Peyer's patch (tissue), 4 donors: ENCODE data around the gene CLIC1.

Experiments
- CTCF ChIP-seq, 6 experiments: fragments of 450-650 bp in 4 of 6; fragments of 200-600 bp in 2 of 6; sonication (generic) in 1 of 6; IDR thresholded peaks; one replicate each; pipeline ENCODE4 v1.5.1; 2017 to 2019; ENCODE audit warnings: antibody characterized with exemption in 6 of 6, mild to moderate bottlenecking in 3 of 6, moderate library complexity in 1 of 6
- POLR2A ChIP-seq, 2 donors: fragments of 450-650 bp; IDR thresholded peaks; one replicate each; pipeline ENCODE4 v1.5.1; 2017; ENCODE audit warnings: antibody characterized with exemption in 2 of 2, mild to moderate bottlenecking in 2 of 2, moderate library complexity in 2 of 2

- TF ChIP-seq CTCF (IDR thresholded peaks at IDR 0.05), result no peak
- no peak for TF ChIP-seq POLR2A (IDR thresholded peaks at IDR 0.05)
These were observed 25.1 kb downstream of the CLIC1 start for GRCh38 chr6:31711233-31711632.
